Breast epithelium (tissue), 4 donors: ENCODE results near the gene WFIKKN1. TPM values are rescaled to one million over a fixed set of nuclear protein-coding genes. Genes with fewer than 3 reads are reported as not detected.
A peak's percentile ranks its signal among the peaks of the same experiment; 100 is the strongest.

ENCODE experiments used
- DNase-seq, 2 donors: peaks; one replicate each; pipeline ENCODE4 v3.0.0-alpha.2; 2019; ENCODE audit warnings: low spot score in 2 of 2
- H3K27ac ChIP-seq, 2 donors: fragments of 200-600 bp; sonication (generic) in 1 of 2; one replicate each; pipeline ENCODE4 v1.5.1; 2016 to 2019; ENCODE audit warnings: mild to moderate bottlenecking in 1 of 2
- H3K27me3 ChIP-seq, 2 donors: fragments of 200-600 bp; sonication (generic) in 1 of 2; one replicate each; pipeline versions ENCODE4 v1.5.1 to v1.6.0; 2017 to 2019; ENCODE audit warnings: control low read depth in 1 of 2, mild to moderate bottlenecking in 1 of 2
- H3K36me3 ChIP-seq: fragments of 200-600 bp; one replicate; pipeline ENCODE4 v1.5.1; 2019
- H3K4me1 ChIP-seq, 2 donors: fragments of 200-600 bp; sonication (generic); one replicate each; pipeline ENCODE4 v1.5.1; 2016 to 2019; ENCODE audit warnings: control low read depth in 1 of 2
- H3K4me3 ChIP-seq, 3 donors: fragments of 200-600 bp; sonication (generic); 1 replicate in 2 of 3; 2 replicates in 1 of 3; pipeline ENCODE4 v1.5.1; 2016 to 2019; ENCODE audit warnings: mild to moderate bottlenecking in 3 of 3, moderate library complexity in 2 of 3
- H3K9me3 ChIP-seq, 2 donors: fragments of 200-600 bp; sonication (generic) in 1 of 2; one replicate each; pipeline ENCODE4 v1.5.1; 2016 to 2019; ENCODE audit warnings: control low read depth in 1 of 2
- POLR2A ChIP-seq: fragments of 450-650 bp; IDR thresholded peaks from one replicate; pipeline ENCODE4 v1.6.1; 2016; ENCODE audit warnings: antibody characterized with exemption, mild to moderate bottlenecking, moderate library complexity
- POLR2AphosphoS5 ChIP-seq, 3 donors: sonication (generic); formaldehyde crosslinking; IDR thresholded peaks; one replicate each; pipeline ENCODE4 v1.6.1; 2017; ENCODE audit warnings: antibody characterized with exemption in 3 of 3
- intact Hi-C: fragments of 100-400 bp; cut with DNase I; formaldehyde crosslinking; loops from one replicate; pipeline ENCODE4 v1.15.1; 2023; ENCODE audit warnings: low total_unique reads
- total RNA-seq, 3 donors: library from RNA; depleted of rRNA; stranded (reverse); fragments of >200 nt; gene quantifications; one replicate each; pipeline ENCODE4 v1.1.0, GENCODE V29; 2016
- TF ChIP-seq, protein P1 (sequence below), 3 donors: fragments of 450-650 bp; IDR thresholded peaks; one replicate each; pipeline ENCODE4 v1.5.1; 2016 to 2017; ENCODE audit warnings: antibody characterized with exemption in 3 of 3, mild to moderate bottlenecking in 3 of 3, moderate library complexity in 3 of 3

Gene WFIKKN1
- total RNA-seq, 3 donors from 2014 or later = 0.66 to 0.73 TPM; not detected in 1

DNA sequence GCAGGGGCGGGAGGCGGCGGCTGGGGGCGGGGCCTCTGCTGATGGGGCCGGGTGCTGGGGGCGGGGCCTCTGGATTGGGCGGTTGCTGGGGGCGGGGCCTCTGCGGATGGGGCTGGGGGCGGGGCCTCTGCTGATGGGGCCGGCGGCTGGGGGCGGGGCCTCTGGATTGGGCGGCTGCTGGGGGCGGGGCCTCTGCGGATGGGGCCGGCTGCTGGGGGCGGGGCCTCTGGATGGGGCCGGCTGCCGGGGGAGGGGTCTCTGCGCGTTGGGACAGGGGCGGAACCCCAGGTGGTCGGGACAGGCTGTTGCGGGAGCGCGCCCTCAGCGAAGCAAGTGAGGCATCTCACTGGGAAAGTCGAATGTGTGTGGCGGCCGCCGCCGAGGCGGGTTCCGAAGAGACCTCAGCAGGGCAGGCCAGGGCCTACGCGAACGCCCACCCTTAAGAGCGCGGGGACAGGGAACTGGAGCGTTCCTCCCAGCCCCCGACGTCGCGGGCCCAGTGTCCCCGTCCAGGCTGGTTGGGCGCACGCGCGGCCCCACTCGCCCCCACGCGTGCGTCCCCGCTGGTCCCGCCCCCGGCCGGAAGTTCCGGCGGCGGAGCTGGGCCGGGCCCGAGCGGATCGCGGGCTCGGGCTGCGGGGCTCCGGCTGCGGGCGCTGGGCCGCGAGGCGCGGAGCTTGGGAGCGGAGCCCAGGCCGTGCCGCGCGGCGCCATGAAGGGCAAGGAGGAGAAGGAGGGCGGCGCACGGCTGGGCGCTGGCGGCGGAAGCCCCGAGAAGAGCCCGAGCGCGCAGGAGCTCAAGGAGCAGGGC is 49.2 kb downstream of the WFIKKN1 start, which contains the start of gene STUB1:
Gene STUB1 (plus strand): TSS at position 597 of the 811 bp plus-strand sequence. CDS start 116 bp downstream, at position 713.
- no peaks in the 10 kb centered on the region for H3K36me3 ChIP-seq
- H3K4me3 ChIP-seq = peak within 1 kb of the TSS; percentile 72 to 90 (median 86)
- TF ChIP-seq POLR2A (no peak), POLR2AphosphoS5 (IDR thresholded peaks at IDR 0.05) (peak in 2 of 3 donors; percentile 50 to 54)
- TF ChIP-seq, protein P1, sequence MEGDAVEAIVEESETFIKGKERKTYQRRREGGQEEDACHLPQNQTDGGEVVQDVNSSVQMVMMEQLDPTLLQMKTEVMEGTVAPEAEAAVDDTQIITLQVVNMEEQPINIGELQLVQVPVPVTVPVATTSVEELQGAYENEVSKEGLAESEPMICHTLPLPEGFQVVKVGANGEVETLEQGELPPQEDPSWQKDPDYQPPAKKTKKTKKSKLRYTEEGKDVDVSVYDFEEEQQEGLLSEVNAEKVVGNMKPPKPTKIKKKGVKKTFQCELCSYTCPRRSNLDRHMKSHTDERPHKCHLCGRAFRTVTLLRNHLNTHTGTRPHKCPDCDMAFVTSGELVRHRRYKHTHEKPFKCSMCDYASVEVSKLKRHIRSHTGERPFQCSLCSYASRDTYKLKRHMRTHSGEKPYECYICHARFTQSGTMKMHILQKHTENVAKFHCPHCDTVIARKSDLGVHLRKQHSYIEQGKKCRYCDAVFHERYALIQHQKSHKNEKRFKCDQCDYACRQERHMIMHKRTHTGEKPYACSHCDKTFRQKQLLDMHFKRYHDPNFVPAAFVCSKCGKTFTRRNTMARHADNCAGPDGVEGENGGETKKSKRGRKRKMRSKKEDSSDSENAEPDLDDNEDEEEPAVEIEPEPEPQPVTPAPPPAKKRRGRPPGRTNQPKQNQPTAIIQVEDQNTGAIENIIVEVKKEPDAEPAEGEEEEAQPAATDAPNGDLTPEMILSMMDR (IDR thresholded peaks at IDR 0.05) = no peak
- H3K4me1 ChIP-seq = peaks cover 15 to 35% of the 10 kb centered on the region in 2 donors
- no peaks in the 10 kb centered on the region for H3K27me3 ChIP-seq
- peak; percentile 76 to 88 for DNase-seq
- intact Hi-C loops = no loop called here
- no peaks in the 10 kb centered on the region for H3K9me3 ChIP-seq
- H3K27ac ChIP-seq = peak within 1 kb of the TSS; percentile 80 to 96

DNA sequence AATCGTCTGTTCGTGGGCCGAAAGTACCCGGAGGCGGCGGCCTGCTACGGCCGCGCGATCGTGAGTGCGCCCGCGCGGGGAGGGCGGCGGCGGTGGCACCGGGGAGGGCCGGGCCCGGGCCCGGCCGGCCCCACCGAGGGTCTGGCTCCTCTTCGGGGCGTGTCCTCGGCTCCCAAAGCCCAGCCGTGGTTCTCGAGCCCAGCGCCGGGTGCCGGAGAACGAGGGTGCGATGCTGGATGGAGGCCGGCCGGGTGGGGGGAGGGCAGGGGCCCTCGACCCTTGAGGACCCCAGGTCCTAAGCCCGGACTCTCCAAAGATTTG is 49.8 kb downstream of the WFIKKN1 start:
- Histone ChIP-seq H3K36me3 (no peaks in the 10 kb centered on the region), H3K4me1 (peaks cover 17 to 41% of the 10 kb centered on the region in 2 donors), H3K9me3 (no peaks in the 10 kb centered on the region), H3K4me3 (peak overlapping the region; percentile 72 to 90 (median 86)), H3K27me3 (no peaks in the 10 kb centered on the region), H3K27ac (peak overlapping the region; percentile 80 to 96)
- TF ChIP-seq POLR2AphosphoS5 (IDR thresholded peaks at IDR 0.05) (no peak), POLR2A (no peak)
- TF ChIP-seq, protein P1 (IDR thresholded peaks at IDR 0.05) = no peak
- no peak for DNase-seq
- intact Hi-C loops = no loop called here

DNA sequence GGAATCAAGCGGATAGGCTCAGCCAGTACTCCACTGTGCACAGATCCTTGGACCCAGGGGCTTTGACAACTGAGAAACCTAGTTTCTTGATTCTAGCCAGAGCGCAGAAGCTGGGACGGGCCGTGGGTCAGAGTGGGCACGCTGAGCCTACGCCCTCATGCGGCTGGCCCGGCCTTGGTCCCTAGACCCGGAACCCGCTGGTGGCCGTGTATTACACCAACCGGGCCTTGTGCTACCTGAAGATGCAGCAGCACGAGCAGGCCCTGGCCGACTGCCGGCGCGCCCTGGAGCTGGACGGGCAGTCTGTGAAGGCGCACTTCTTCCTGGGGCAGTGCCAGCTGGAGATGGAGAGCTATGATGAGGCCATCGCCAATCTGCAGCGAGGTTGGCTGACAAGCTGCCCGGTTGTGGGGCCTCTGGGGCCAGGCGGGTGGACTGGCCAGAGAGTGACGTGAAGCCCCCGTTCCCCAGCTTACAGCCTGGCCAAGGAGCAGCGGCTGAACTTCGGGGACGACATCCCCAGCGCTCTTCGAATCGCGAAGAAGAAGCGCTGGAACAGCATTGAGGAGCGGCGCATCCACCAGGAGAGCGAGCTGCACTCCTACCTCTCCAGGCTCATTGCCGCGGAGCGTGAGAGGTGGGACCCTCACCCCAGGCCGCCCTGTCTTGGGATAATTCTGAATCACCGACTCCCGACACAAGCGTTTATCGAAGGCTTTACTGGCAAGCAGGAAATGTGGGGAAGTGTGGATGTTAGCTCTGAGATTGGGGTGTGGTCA is 50.4 kb downstream of the WFIKKN1 start:
- intact Hi-C loops = no loop called here

DNA sequence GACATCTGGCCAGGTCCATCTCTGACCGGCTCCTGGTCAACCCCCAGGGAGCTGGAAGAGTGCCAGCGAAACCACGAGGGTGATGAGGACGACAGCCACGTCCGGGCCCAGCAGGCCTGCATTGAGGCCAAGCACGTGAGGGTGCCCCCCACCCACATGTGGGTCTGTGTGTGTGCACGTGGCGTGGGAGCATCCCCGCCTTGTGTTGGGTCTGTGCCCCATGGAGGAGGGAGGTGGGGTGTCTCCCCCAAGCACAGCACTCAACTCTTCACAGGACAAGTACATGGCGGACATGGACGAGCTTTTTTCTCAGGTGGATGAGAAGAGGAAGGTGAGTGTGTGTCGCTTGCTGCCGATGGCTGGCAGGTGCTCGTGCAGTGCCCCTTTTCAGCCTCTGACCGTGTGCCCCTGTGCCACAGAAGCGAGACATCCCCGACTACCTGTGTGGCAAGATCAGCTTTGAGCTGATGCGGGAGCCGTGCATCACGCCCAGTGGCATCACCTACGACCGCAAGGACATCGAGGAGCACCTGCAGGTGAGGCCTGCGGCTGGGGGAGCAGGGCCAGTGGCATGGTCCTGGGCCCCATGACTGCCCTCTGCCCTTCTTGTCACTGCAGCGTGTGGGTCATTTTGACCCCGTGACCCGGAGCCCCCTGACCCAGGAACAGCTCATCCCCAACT is 51.1 kb downstream of the WFIKKN1 start:
- Histone ChIP-seq H3K9me3 (no peaks in the 10 kb centered on the region), H3K4me1 (peaks cover 17 to 41% of the 10 kb centered on the region in 2 donors), H3K27ac (peak overlapping the region in 1 of 2 donors; percentile 12), H3K4me3 (peak overlapping the region in 2 of 3 donors; percentile 86 to 90), H3K27me3 (no peaks in the 10 kb centered on the region), H3K36me3 (no peaks in the 10 kb centered on the region)
- no peak for DNase-seq
- no peak for TF ChIP-seq POLR2A
- TF ChIP-seq POLR2AphosphoS5 (IDR thresholded peaks at IDR 0.05) = no peak
- TF ChIP-seq, protein P1 (IDR thresholded peaks at IDR 0.05) = no peak
- intact Hi-C loops = no loop called here

More for the DNA sequence above, 50.4 kb downstream of the WFIKKN1 start:
- DNase-seq = no peak
- Histone ChIP-seq H3K36me3 (no peaks in the 10 kb centered on the region), H3K4me1 (peaks cover 17 to 41% of the 10 kb centered on the region in 2 donors), H3K9me3 (no peaks in the 10 kb centered on the region), H3K27ac (peak overlapping the region; percentile 80 to 96), H3K27me3 (no peaks in the 10 kb centered on the region), H3K4me3 (peak overlapping the region; percentile 72 to 90 (median 86))
- no peak for TF ChIP-seq POLR2A
- TF ChIP-seq, protein P1 (IDR thresholded peaks at IDR 0.05) = no peak
- TF ChIP-seq POLR2AphosphoS5 (IDR thresholded peaks at IDR 0.05) = no peak
